HG02981 (cell line): ENCODE measurements around the gene BCL2L11.
A peak's percentile ranks its signal among the peaks of the same experiment; 100 is the strongest.

Experiments
- ATAC-seq: cut with Tn5 transposase; IDR thresholded peaks from one replicate; pipeline ENCODE4 v1.9.1; 2021; ENCODE audit warnings: mild to moderate bottlenecking, moderate library complexity; ENCODE audit not compliant: unreplicated experiment

The BCL2L11 gene

DNA sequence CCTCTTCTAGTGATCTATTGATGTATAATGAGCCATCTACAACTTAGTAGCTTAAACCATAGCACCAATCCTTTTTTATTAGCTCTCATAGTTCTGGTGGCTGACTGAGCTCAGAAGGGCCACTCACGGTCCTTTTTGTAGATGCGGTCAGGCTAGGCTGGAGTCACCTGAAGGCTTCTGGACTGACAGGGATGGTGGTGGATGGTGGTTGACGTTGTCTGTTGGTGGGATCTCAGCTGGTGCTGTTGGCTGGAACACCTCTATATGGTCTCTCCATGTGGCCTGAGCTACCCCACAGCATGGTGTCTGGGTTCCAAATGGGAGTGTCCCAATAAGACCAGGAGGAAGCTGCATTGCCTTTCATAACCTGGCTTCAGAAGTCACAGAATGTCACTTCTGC is 68.0 kb downstream of the BCL2L11 start:
- ATAC-seq, result no peak

DNA sequence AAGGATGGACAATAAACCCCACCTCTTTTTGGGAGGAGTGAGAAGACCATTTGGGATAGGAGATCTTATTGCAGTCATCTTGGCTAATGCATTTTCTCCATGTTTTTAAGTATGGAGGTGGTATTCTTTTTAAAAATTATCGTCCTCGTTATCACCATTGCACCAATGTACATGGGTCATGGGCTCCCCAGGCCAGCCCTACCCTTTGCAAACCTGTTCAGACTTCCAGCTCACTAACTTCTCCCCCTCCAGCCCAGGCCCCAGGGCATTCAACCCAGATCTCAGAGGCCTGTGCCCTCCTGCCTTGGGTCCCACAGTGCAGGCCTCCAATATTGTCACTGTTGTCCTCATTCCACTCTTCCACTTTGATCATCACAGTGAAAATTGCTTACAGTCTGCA is 68.4 kb downstream of the BCL2L11 start:
- no peak for ATAC-seq

DNA sequence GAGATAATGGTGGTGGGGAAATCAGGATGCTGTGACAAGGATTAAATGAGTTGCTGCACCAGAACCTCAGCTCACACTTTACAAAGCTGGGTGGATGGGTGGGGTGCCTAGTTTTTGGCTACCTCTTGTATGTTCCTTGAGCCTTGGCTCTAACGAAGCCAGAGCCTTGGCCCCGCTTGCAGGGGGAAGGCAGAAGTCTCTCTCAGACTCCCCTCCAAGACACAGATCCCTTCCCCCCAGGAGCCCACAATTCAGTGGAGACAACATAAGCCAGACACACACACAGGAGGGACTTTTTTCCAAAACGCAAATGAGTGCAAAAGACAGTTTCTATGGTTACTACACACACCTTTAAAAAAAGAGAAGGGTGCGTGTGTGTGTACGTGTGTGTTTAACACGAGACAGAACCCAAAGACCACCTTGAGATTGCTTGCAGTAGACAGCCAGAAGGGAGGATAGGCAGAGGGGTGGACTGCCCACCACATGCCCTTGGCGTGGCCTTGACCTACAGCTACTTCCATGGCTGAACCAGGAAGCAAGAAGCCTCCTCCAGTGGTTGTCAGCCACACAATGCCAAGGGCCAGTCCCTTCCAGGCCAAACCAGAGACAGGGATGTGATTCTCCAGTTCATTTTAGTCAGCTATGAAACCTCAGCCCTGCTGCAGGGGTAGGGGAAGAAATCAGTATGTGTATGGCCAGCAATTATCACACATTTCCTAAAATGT is 70.3 kb downstream of the BCL2L11 start:
- ATAC-seq, result no peak

DNA sequence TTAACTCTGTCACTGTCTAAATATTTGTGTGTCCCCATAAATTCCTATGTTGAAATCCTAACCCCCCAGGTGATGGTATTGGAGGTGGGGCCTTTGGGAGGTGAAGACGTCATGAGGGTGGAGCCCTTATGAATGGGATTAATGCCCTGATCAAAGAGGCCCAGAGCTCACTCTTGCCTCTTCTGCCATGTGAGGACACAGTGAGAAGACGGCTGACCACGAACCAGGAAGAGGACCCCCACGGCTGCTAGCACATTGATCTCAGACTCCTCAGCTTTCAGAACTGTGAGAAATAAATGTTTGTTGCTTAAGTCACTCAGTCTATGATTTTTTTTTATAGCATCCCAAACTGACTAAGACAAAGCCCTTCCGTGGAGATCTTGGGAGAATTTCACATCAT is 71.2 kb downstream of the BCL2L11 start:
- no peak for ATAC-seq

DNA sequence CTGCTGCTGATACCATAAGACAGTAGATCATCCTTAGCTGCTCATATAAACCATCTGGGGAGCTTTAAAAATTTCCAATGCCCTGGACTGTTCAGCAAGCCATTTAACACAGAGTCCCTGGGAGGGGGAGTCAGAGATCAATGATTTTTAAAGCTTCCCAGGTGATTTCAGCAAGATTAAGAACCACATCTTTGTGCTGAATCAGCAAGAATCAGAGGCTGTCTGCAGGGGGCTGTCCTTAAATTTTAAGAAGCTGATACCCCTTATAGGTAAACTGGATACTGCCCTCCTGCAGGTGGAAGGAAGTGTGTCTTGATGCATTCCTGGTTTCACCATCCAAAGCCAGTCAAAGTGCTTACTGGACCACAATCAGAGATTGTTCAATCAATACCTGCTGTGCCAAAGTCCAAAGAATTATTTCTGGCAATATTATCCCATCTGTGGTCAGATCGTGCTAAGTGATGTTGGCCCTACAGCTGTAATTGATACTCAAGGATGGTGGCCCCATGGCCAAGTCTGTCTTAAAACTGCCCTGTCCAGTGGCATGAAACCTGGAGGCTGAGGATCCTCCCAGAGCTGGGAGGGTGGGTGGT is 72.2 kb downstream of the BCL2L11 start:
- no peak for ATAC-seq

DNA sequence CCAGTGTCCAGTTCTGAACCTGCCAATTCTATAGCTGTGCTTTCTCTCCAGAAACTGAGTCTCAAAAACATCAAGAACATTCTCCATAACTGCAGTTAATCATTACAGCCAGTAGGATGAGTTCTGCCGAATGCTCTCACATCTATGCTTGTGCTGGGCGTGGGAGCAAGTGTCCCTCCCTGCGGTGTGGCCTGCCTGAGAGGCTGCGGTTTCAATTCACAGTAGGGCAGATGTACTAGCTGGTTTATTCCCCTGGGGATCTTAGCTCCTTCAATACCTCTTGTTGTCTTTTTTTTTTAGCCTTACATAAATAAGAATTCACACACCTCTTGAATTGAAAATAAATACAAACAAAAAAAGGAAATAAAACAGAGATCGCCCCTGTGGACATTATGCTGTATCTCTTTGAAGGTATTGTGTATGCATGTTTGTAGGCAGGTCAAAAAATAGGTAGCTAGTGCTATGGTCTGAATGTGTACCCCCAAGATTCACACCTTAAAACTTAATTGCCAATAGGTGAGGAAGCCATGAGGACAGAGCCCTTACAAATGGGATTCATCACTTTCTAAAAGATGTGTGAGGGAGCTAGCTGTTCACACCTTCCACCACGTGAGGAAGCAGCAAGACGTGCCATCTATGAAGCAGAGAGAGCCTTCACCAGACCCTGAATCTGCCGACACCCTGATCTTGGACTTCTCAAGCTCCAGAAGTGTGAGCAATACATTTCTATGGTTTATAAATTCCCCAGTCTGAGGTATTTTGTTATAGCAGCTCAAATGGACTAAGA is 74.3 kb downstream of the BCL2L11 start:
- peak; percentile 77 for ATAC-seq

DNA sequence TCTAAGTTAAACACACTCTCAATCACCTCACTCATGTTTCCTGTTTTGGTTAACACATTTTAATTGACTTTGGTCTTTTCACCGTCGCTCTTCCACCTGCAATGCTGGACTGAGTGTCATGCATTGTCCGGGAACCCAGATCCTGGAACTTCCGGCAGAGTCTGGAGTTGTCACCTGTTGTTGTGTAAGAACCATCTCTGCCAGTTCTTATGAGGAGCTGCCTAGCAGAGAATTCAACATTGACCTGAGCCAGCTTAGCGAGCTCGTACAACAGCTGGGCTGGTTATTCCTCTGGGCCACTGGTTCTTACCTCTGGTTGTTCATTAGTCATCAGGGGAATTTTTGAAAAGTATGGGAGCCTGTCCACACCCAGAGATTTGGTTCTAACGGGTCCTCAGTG is 75.7 kb downstream of the BCL2L11 start:
- ATAC-seq, result no peak

DNA sequence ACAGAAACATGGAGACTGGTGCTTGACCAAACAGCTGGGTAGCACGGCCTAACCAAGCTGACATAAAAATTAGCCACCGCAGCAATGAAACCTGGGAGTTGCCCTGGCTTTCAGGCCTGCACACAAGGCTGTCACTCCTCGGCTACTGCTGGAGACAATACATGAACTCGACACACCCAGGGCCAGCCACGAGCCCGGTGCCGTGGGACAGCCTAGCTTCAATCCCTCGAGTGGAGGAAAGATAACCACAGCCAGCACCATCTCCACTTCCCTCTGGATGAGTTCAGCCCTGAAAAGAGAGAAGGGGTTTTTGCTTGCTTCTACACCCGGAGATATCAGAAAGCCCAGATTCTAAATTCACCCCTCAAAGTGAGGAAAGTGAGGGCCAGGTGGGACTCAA is 78.0 kb downstream of the BCL2L11 start:
- ATAC-seq, result no peak

DNA sequence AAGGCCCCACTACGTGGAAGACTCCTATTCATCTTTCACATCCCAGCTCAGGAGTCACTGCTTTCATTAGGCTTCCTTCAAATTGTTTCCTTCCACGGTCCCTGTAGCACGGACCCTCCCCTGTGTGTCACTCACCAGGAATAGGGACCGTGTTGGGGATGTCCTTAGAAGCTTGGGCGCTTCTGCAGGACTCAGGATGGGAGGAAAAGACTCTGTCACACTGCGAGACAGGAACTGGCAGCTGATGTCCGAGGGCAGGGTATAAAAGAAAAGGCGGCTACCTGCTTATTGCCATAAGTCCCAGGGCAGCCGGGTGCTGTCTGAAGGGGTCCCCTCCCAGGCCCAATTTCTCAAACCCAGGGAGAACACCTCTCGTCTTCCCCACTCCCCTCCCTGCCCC is 79.1 kb downstream of the BCL2L11 start:
- ATAC-seq, result no peak

DNA sequence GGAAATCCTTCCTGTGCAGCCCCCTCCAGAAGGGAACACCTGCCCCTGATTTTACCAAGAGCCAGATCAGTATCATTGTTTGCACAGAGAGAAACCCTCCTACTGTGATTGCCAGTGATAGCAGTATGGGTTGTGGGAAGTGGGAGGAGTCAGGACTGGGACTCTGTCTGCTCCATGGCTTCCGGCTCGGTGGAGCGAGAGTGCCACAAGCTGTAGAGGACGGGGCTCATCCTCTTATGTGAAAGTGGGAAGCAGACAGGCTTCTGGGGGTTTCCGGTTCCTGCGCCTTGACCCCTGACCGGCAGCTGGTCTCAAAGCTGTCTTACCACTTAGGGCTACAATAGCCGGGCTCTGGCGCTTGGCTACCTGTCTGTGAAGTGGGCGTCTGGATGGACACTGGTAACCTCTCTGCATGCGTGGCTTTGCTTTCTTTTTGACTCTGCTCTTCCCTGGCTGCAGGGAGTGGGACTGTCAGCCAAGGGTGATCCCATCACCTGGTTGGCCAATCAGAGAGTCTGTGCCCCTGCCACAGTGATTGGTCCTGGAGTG is 79.7 kb downstream of the BCL2L11 start:
- no peak for ATAC-seq

DNA sequence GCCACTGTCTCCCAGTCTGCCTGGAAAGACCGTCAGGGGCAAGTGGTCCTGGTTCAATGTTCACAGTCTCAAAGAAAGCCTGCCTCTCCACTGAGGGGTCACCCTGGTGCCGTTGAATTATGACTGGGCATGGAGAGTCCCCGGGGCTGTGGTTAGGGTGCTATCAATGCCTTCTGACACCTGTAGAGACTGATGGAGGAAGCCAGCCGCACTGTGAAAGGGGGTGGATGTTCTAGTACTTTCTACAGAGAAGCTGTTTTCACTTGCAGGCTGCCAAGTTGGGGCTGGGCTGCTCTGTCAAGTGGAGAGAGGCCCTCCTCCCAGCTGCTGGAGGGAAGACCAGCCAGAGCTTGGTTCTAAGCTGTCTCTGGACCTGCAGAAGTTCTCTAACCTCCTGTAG is 80.5 kb downstream of the BCL2L11 start:
- ATAC-seq, result peak; percentile 63

DNA sequence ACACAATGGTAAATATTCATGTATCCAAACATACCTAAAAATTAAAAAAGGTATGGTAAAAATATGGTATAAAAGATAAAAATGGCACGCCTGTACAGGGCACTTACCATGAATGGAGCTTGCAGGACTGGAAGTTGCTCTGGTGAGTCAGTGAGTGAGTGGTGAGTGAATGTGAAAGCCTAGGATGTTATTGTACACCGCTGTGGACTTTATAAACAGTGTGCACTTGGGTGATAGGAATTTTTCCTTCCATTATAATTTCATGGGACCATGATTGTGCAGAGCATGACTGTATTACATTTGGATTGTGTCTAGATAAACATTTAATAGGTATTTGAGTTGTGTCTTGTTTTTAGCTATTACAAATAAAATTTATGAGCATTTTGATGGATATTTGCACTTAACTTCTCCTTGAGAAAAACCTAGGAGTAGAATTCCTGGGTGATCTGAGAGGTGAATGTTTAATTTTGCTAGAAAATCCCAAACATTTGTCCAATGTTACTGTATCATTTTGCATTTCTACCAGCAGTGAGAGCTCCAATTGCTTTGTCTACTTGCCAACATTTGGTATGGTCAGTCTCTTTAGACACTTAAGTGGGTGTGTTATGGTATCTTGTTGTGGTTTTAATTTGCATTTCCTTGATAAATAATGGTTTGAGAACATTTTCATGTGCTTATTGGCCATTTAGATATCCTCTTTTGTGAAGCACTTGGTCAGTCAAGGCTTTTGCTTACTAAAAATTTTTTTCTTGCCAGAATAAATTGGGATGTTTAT is 81.7 kb downstream of the BCL2L11 start:
- ATAC-seq, result no peak

DNA sequence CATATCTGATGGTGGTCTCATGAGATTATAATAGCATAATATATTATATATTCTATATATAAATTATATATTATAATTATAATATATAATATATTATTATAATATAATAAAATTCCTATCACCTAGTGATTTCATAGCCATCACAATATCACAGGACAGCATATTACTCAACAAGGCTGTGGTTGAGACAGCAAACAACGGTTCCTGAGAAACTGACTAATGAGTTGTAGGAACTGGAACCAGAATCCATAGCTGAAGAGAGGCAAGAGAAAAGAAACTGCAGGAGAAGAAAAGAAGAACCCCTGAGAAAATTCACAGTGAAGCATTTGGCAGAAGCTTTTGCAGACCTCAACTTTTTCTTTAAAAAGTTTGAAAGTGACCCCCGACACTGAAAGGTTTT is 84.0 kb downstream of the BCL2L11 start:
- ATAC-seq, result no peak

DNA sequence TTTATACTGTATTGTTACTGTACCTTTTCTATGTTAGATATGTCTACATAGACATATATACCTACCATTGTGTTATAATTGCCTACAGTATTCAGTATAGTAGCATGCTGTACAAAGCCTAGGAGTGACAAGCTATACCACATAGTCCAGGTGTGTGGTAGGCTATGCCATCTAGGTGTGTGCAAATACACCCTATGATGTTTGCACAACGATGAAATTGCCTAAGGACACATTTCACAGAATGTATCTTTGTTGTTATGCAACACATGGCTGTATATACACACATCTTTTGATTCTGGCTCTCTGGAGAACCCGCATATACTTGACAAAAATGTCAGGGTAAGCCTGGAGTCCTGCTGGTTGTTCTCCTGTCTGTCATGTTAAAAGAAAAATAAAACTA is 85.1 kb downstream of the BCL2L11 start:
- no peak for ATAC-seq

DNA sequence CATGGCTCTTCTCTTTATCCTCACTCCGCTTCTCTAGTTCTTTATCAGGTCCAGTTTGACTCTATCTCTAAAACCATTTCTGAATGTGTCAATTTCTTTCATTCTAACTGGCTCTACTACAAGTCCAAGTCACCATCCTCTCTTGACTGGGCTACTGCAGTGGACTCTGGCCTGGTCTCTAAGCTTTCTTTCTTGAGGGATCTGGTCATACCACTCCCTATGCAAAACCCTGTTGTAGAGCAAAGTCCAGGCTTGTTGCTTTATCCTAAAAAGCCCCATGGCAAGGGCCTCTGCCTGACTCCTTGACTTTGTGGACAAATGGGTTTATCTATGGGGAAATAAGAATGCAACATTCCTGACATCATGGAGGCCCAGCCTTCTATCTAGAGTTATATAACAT is 87.1 kb downstream of the BCL2L11 start:
- ATAC-seq, result no peak

DNA sequence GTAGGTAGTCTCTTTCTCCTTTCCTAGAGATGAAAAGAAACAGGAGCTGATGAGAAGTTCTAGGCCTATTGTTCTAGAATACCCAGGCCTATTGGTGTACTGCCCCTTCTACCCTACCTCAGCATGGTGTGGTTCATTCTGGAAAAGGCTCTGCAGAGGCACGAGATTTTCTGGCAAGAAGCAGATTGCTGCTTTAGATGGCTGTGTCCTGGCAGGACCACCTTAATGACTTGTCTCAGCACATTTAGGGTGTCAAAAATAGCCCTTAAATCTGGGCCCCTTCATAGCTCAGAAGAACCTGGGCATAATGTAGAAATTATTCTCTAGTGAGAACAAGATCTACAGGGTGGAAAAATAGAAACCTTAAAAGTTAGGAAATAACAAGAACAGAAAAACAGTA is 87.9 kb downstream of the BCL2L11 start:
- ATAC-seq, result no peak

DNA sequence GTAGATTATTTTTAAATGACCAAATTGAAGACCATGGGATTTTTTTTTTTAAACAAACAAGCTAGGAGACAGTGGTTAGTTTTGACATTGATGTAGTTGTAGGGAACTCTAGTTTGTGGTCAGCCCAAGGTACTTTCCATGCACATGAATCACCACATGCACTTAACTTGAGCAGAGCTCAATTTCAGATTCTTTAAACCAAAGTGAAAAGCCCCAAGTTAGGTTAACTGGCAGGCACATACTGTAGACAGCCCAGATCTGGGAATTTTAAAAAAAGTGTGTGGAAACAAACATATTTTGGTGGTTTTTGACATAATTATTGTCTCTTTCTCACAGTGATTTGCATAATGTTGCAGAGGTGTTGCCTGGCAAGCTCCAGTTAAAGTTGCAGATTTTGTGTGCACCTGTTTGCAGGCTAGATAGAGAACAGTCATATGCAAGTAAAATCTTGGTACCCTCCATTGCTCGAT is 88.4 kb downstream of the BCL2L11 start:
- peak; percentile 95 for ATAC-seq

DNA sequence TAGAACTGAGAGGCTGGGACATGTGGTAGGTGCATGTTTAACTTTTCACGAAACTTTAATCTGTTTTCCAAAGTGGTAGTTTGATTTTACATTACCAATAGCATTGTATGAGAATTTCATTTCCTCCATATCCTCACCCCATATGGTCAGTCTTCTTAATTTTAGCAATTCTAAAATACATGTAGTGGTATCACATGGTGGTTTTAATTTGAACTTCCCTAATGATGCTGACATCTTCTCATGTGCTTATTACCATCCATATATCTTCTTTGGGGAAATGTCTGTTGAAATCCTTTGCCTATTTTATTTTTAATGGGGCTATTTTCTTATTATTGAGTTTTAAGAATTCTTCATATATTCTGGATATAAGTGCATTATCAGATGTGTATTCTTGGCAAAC is 89.3 kb downstream of the BCL2L11 start:
- ATAC-seq, result no peak

DNA sequence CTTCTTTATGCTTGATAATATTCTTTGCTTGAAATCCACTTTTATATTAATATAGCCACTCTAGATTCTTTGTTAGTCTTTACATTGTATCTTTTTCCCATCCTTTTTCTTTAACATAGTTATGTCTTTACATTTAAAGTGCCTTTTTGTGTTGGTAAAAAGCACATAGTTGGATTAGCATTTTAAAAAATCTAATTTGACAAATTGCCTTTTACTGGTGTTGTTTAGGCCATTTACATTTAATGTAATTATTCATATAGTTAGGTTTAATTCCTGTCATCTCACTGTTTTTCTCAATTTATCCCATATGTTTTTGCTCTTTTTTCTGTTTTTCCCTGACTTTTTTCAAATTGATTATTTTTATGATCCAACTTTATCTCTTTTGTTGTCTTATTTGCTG is 93.2 kb downstream of the BCL2L11 start:
- ATAC-seq, result no peak

DNA sequence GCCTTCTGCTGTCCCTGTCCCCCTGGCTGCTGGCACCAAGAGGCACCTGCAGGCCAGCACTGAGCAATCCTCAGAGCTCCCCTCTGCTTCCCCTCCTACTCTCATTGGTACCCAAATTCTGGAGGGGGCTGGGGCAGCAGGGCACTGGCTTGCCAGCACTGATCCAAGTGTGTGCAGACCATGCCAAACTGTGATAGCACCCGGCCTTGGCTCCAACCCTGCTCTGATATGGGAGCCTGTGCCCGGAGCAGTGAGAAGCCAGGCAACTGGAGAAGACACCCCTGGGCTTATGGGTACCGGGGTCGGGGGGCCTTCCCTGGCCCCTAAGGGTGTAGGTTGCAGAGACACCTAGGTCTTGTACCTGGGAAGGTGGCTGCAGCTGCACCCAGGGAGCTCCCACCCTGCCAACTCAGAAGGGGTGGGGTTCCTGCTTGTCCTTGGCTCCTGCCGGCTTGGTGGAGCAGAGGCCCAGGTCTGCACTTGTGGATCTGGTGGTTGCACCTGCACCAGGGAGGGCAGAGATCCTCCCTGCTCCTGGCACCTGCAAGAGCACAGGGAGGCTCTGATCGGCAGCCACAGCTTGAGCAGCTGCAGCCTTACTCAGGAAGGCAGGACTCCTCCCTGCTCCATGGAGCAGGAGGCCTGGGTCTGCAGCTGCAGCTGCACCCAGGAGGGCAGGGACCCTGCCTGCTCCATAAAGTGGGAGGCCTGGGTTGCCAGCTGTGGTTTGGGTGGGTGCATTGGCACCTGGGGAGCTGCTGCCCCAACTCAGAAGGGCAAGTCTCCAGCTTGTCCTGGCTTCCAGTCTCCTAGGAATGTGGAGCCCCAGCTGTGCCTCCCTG is 96.3 kb downstream of the BCL2L11 start:
- ATAC-seq, result no peak
